ENCODE results near the gene PADI3.

The PADI3 gene

DNA sequence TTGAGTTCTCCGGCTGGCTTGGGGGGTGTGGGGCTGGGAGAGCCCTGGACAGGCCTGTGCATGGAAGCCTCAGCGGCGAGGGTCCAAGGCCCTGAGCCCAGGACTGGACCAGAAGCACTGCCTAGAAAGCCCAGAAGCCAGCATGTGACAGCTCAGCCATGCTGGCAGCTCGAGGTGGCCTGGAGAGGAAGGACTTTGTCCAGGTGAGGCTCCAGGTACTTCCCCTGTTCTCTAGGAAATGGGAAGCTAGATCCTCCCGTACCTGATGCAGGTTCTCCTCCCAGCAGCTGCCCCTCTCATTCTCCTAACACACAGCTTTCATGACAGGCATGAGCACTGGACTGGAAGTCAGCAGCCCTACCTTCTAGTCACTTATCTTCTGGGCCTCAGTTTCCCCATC lies 6.4 kb downstream of the PADI3 start:
- Mint-ChIP-seq H3K27ac (ENCODE audit: low read depth) (no peak overlapping the region), H3K36me3 (ENCODE audit: insufficient read depth) (no peaks in the 10 kb centered on the region), H3K4me3 (no peak overlapping the region), H3K4me1 (peaks cover 3% of the 10 kb centered on the region), H3K27me3 (peaks cover 24% of the 10 kb centered on the region), H3K9me3 (no peaks in the 10 kb centered on the region)
- DNase-seq (ENCODE audit: low spot score in 2 of 2) (no peak), ATAC-seq (replicated peaks; ENCODE audit: extremely low read depth, poor library complexity, severe bottlenecking) (no peak)

DNA sequence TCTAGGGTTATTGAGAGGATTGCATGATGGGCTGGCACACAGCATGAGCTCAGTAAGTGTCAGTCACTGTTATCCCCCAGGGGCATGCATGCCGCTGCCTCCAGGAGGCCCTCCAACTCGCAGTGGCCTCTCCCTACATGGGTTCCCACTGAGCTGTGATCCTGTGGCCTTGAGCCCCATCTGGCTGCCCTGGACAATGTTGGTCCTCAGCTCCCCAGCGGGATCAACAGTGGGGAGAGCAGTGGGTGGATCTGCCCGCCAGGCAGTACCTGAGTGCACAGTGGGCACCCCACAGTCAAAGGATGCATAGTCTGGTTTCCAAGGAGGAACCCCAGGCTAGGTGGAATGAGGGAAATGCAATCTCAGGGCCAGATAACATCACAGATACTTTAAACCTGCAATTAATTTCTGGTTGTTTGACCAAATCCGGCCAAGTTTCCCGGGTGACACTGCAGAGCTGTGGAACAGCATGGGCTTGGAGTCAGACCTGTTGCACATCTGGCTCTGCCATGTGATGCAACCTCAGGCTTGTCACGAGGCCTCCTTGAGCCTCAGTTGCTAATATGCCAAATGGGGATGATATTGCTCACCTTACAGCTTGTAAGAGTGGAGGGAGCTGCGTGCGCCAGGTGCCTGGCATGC lies 9.3 kb downstream of the PADI3 start:
- Mint-ChIP-seq H3K4me1 (no peaks in the 10 kb centered on the region), H3K27ac (ENCODE audit: low read depth) (no peak overlapping the region), H3K9me3 (no peaks in the 10 kb centered on the region), H3K36me3 (ENCODE audit: insufficient read depth) (no peaks in the 10 kb centered on the region), H3K4me3 (no peak overlapping the region), H3K27me3 (peaks cover 23% of the 10 kb centered on the region)
- ATAC-seq (replicated peaks; ENCODE audit: extremely low read depth, poor library complexity, severe bottlenecking): no peak
- DNase-seq (ENCODE audit: low spot score in 2 of 2): no peak

DNA sequence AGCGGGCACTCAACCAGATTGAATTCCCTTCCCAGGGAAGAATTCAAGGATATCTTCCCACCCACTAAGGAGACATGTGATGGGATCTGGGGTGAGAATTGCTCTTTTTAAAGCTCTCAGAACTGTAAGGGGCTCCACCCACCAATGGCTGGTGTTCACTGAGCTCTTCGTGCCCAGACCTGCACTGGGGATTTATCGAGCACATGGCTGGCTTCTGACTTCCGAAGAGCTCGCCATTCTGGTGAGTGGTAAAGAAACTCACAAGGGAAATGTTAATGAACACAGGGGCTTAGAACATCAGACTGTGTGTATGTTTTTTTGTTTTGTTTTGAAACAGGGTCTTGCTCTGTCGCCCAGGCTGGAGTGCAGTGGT lies 9.8 kb downstream of the PADI3 start:
- DNase-seq (ENCODE audit: low spot score in 2 of 2) (no peak), ATAC-seq (replicated peaks; ENCODE audit: extremely low read depth, poor library complexity, severe bottlenecking) (no peak)
- H3K9me3 Mint-ChIP-seq: no peaks in the 10 kb centered on the region
- no peaks in the 10 kb centered on the region for H3K36me3 Mint-ChIP-seq (ENCODE audit: insufficient read depth)
- peaks cover 23% of the 10 kb centered on the region for H3K27me3 Mint-ChIP-seq
- no peak overlapping the region for H3K4me3 Mint-ChIP-seq
- no peaks in the 10 kb centered on the region for H3K4me1 Mint-ChIP-seq
- H3K27ac Mint-ChIP-seq (ENCODE audit: low read depth): no peak overlapping the region

DNA sequence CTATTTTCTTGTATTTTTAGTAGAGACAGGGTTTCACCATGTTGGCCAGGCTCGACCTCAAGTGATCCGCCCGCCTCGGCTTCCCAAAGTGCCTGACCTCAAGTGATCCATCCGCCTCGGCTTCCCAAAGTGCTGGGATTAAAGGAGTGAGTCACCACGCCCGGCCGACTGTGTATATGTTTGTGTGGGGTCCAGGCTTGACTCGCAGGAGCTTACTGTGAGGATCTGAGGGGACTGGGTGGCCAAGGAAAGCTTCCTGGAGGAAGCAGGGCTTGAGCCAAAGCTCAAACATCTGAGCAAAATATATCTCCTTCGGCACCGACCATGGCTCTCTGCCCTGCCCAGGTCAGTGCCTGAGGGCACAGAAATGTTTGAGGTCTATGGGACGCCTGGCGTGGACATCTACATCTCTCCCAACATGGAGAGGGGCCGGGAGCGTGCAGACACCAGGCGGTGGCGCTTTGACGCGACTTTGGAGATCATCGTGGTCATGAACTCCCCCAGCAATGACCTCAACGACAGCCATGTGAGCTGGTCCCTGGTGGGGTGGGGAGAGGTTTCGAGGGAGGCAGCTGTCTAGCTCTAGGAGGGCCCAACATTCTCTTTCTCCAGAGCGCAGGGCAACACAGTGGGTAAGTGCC lies 10.5 kb downstream of the PADI3 start:
- H3K27me3 Mint-ChIP-seq: peaks cover 23% of the 10 kb centered on the region
- no peaks in the 10 kb centered on the region for H3K4me1 Mint-ChIP-seq
- no peaks in the 10 kb centered on the region for H3K9me3 Mint-ChIP-seq
- no peak overlapping the region for H3K27ac Mint-ChIP-seq (ENCODE audit: low read depth)
- ATAC-seq (replicated peaks; ENCODE audit: extremely low read depth, poor library complexity, severe bottlenecking) (no peak), DNase-seq (ENCODE audit: low spot score in 2 of 2) (no peak)
- no peaks in the 10 kb centered on the region for H3K36me3 Mint-ChIP-seq (ENCODE audit: insufficient read depth)
- H3K4me3 Mint-ChIP-seq: no peak overlapping the region

DNA sequence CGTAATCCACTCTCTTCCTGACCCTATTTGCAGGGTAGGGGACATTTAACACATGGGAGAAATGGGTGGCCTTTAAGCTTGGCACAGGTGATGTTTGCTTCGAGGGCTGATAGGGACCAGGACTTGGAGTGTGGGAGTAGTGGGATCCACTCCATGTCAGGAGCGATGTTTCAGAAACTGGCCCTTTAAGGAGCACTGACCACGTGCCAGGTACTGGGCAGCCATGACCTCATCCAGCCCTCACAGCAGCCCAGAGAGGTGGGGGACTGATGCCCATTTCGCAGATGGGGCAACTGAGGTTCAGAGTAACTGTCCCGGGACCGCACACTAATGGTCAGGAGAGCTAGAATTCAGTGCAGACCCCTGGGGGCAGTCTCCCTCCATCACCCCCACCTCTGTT lies 11.4 kb downstream of the PADI3 start:
- Mint-ChIP-seq H3K27me3 (peaks cover 23% of the 10 kb centered on the region), H3K36me3 (ENCODE audit: insufficient read depth) (no peaks in the 10 kb centered on the region), H3K27ac (ENCODE audit: low read depth) (no peak overlapping the region), H3K4me1 (no peaks in the 10 kb centered on the region), H3K4me3 (no peak overlapping the region), H3K9me3 (no peaks in the 10 kb centered on the region)
- no peak for DNase-seq (ENCODE audit: low spot score in 2 of 2)
- no peak for ATAC-seq (replicated peaks; ENCODE audit: extremely low read depth, poor library complexity, severe bottlenecking)

DNA sequence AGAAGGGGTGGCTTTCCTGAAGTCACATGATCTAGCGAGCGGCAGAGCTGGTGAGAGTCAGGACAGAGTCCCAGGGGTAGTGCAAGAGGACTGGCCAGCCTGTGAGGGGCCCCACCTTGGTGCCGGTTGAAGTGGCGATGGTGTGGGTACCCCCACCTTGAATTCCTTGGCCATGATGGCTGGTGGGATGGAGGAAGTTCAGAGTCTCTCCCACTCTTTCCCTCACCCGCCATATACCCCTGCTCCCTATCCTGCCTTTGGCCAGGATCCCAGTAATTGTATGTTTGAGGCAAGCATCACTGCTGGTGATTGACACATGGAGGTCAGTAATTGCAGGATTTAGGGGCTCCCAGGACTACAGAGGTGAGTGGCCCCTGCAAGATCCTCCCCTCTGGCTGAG lies 11.8 kb downstream of the PADI3 start:
- Mint-ChIP-seq H3K27ac (ENCODE audit: low read depth) (no peak overlapping the region), H3K4me3 (no peak overlapping the region)
- no peak for ATAC-seq (replicated peaks; ENCODE audit: extremely low read depth, poor library complexity, severe bottlenecking)

DNA sequence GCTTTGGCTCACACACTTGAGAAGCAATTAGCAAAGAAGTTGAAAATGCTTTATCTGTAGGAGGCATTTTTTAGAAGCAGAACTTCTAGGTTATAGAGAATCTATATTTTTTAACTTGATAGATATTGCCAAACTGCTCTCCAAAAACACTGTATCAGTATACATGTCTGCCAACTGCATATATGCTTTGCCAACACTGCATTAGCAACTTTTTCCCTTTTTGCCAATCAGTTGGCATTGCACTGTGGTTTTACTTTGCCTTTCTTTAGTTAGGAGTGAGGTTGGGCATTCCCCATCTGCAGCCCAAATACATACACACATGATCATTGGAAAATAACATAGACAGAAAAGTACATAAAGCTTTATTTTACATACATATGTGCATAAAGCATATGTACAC lies 15.0 kb downstream of the PADI3 start:
- no peak overlapping the region for H3K27ac Mint-ChIP-seq (ENCODE audit: low read depth)
- no peaks in the 10 kb centered on the region for H3K9me3 Mint-ChIP-seq
- peaks cover 23% of the 10 kb centered on the region for H3K27me3 Mint-ChIP-seq
- DNase-seq (ENCODE audit: low spot score in 2 of 2) (no peak), ATAC-seq (replicated peaks; ENCODE audit: extremely low read depth, poor library complexity, severe bottlenecking) (no peak)
- no peak overlapping the region for H3K4me3 Mint-ChIP-seq
- no peaks in the 10 kb centered on the region for H3K4me1 Mint-ChIP-seq
- H3K36me3 Mint-ChIP-seq (ENCODE audit: insufficient read depth): no peaks in the 10 kb centered on the region

More for the DNA sequence above, 11.8 kb downstream of the PADI3 start:
- no peaks in the 10 kb centered on the region for H3K9me3 Mint-ChIP-seq
- DNase-seq (ENCODE audit: low spot score in 2 of 2): no peak
- H3K36me3 Mint-ChIP-seq (ENCODE audit: insufficient read depth): no peaks in the 10 kb centered on the region
- peaks cover 23% of the 10 kb centered on the region for H3K27me3 Mint-ChIP-seq
- no peaks in the 10 kb centered on the region for H3K4me1 Mint-ChIP-seq

DNA sequence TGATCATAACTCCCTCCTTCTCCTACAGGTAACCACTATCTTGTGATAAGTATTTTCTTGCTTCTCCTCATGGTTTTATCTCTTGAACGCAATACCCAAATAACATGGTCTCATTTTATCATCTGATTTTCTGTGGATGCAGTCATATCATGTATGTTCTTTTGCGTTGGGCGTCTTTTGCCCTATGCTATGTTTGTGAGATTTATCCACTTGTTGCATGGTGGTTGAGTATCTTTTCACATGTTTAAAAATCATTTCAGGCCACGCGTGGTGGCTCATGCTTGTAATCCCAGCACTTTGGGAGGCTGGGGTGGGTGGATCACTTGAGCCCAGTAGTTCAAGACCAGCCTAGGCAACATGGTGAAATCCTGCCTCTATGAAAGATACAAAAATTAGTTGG lies 15.6 kb downstream of the PADI3 start:
- H3K27ac Mint-ChIP-seq (ENCODE audit: low read depth): no peak overlapping the region
- ATAC-seq (replicated peaks; ENCODE audit: extremely low read depth, poor library complexity, severe bottlenecking) (no peak), DNase-seq (ENCODE audit: low spot score in 2 of 2) (no peak)
- no peaks in the 10 kb centered on the region for H3K9me3 Mint-ChIP-seq
- no peaks in the 10 kb centered on the region for H3K4me1 Mint-ChIP-seq
- H3K4me3 Mint-ChIP-seq: no peak overlapping the region
- no peaks in the 10 kb centered on the region for H3K36me3 Mint-ChIP-seq (ENCODE audit: insufficient read depth)
- H3K27me3 Mint-ChIP-seq: peaks cover 19% of the 10 kb centered on the region

DNA sequence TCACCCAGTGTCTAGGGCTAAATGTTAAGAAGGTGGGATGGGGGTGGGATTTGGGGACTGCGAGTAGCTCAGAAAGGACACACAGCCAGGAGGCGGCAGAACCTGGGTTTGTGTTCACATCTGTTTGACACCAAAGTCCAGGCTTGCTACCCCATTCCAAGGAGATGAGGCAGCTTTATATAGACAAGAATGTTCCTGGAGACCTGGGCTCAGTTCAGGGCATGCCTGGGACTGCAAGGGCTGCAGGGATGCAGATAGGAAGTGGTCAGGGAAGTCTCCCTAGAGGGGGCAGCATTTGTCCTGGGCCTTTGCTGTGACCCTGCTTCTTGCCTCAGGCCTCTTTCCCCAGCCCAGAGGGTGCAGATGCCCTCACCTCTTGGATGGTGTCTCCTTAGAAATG lies 16.3 kb downstream of the PADI3 start:
- ATAC-seq (replicated peaks; ENCODE audit: extremely low read depth, poor library complexity, severe bottlenecking) (no peak), DNase-seq (ENCODE audit: low spot score in 2 of 2) (no peak)
- Mint-ChIP-seq H3K27ac (ENCODE audit: low read depth) (no peak overlapping the region), H3K36me3 (ENCODE audit: insufficient read depth) (no peaks in the 10 kb centered on the region), H3K4me3 (no peak overlapping the region), H3K9me3 (no peaks in the 10 kb centered on the region), H3K4me1 (no peaks in the 10 kb centered on the region), H3K27me3 (peaks cover 12% of the 10 kb centered on the region)

DNA sequence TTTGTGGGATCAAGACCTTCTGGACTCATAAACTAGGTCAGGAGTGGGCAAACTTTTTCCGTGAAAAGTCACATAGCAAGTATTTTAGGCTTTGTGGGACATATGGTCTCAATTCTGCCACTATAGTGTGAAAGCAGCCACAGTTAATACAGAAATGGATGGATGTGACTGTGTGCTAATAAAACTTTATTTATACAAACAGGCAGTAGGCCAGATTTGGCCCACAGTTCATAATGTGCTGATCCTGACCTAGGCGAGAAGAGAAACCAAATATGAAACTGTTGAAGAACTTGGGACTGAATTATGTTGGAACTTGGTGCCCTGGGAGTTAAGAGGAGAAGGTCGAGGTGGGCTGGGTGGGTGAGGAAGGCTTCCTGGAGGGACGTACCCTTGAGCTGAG lies 17.1 kb downstream of the PADI3 start:
- H3K27ac Mint-ChIP-seq (ENCODE audit: low read depth): no peak overlapping the region
- H3K9me3 Mint-ChIP-seq: no peaks in the 10 kb centered on the region
- no peak for DNase-seq (ENCODE audit: low spot score in 2 of 2)
- no peaks in the 10 kb centered on the region for H3K4me1 Mint-ChIP-seq
- no peak overlapping the region for H3K4me3 Mint-ChIP-seq
- no peaks in the 10 kb centered on the region for H3K36me3 Mint-ChIP-seq (ENCODE audit: insufficient read depth)
- peaks cover 4% of the 10 kb centered on the region for H3K27me3 Mint-ChIP-seq
- ATAC-seq (replicated peaks; ENCODE audit: extremely low read depth, poor library complexity, severe bottlenecking): no peak

DNA sequence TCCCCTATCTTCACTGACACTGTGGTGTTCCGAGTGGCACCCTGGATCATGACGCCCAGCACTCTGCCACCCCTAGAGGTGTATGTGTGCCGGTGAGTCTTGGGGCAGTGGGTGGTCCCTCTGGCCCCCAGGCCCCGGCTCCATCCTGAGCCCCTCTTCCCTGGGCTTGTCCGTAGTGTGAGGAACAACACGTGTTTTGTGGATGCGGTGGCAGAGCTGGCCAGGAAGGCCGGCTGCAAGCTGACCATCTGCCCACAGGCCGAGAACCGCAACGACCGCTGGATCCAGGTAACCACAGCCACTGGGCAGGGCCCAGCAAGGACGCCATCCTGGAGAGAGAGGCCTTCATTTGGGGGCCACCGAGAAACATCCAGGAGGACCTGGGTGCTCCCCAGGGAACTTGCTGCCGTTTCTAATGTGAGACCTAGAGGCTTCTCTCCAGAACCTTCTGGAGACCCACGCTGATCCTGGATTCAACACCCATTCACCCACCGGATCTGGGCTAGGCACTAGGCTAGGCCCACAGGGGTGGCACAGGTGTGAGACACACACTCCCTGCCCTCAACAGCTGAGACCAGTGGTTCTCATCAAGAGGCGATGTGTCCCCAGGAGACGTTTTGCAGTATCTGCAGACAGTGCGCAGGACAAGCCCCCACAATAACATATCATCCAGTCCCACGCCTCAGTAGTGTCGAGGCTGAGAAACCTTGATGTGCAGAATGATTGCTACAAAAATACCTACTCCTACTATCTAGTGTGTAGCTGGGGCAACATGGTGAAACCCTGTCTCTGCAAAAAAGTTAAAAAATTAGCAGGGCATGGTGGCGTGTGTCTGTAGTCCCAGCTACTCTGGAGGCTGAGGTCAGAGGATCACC lies 22.2 kb downstream of the PADI3 start:
- no peak overlapping the region for H3K4me3 Mint-ChIP-seq
- DNase-seq (ENCODE audit: low spot score in 2 of 2) (no peak), ATAC-seq (replicated peaks; ENCODE audit: extremely low read depth, poor library complexity, severe bottlenecking) (no peak)
- no peak overlapping the region for H3K27ac Mint-ChIP-seq (ENCODE audit: low read depth)
- H3K27me3 Mint-ChIP-seq: peaks cover 22% of the 10 kb centered on the region
- H3K9me3 Mint-ChIP-seq: no peaks in the 10 kb centered on the region
- no peaks in the 10 kb centered on the region for H3K36me3 Mint-ChIP-seq (ENCODE audit: insufficient read depth)
- H3K4me1 Mint-ChIP-seq: no peaks in the 10 kb centered on the region

DNA sequence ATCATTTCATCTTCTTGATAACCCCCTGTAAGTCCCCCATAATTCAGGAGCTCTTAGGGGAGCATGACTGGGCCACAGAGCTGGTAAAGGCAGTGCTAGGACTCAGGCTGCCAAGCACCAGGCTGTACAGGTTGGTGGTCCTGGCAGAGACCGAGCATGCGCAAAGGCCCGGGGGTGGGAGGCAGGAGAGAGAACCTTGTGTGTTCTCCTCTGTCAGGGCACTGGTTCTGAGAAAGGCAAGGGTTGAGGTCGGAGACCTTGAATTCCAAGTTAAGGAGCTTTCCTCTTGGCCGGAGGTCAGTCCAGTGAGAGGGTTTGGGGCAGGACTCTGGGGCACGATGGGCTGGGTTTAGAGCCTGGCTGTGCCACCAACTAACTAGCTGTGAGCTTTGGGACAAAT lies 23.2 kb downstream of the PADI3 start:
- H3K4me1 Mint-ChIP-seq: no peaks in the 10 kb centered on the region
- no peaks in the 10 kb centered on the region for H3K36me3 Mint-ChIP-seq (ENCODE audit: insufficient read depth)
- H3K27me3 Mint-ChIP-seq: peaks cover 22% of the 10 kb centered on the region
- no peak overlapping the region for H3K4me3 Mint-ChIP-seq
- no peaks in the 10 kb centered on the region for H3K9me3 Mint-ChIP-seq
- ATAC-seq (replicated peaks; ENCODE audit: extremely low read depth, poor library complexity, severe bottlenecking) (no peak), DNase-seq (ENCODE audit: low spot score in 2 of 2) (no peak)
- H3K27ac Mint-ChIP-seq (ENCODE audit: low read depth): no peak overlapping the region

DNA sequence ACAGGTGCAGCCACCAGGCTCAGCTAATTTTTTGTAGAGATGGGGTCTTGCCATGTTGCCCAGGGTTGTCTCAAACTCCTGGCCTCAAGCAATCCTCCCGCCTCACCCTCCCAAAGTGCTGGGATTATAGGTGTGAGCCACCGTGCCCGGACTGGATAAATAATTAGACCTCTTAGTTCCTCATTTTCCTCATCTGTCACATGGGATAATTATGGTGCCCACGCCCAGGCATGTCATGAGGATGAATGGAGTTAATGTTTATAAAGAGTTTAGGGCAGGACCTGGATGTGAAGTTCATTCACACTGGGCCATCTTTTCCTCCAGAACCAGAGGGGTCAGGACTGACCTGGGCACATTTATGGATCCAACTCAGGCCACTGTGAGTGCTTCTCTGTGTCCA lies 23.7 kb downstream of the PADI3 start:
- H3K27me3 Mint-ChIP-seq: peaks cover 22% of the 10 kb centered on the region
- H3K27ac Mint-ChIP-seq (ENCODE audit: low read depth): no peak overlapping the region
- H3K4me1 Mint-ChIP-seq: no peaks in the 10 kb centered on the region
- H3K36me3 Mint-ChIP-seq (ENCODE audit: insufficient read depth): no peaks in the 10 kb centered on the region
- ATAC-seq (replicated peaks; ENCODE audit: extremely low read depth, poor library complexity, severe bottlenecking): no peak
- H3K4me3 Mint-ChIP-seq: no peak overlapping the region
- no peak for DNase-seq (ENCODE audit: low spot score in 2 of 2)
- H3K9me3 Mint-ChIP-seq: no peaks in the 10 kb centered on the region

All from central memory CD8-positive, alpha-beta T cell (primary cell).